H1 (cell line): ENCODE data around the gene TNFRSF18. TPM values are rescaled to one million over a fixed set of nuclear protein-coding genes. Genes with fewer than 3 reads are reported as not detected.

ENCODE experiments used
- CTCF ChIA-PET: fragments of 300-600 bp; sonication (Branson Sonifier 250); formaldehyde crosslinking; loops from one replicate; lab custom pipeline; 2021; ENCODE audit not compliant: partially characterized antibody; lab: Charles Lee
- POLR2A ChIA-PET: fragments of 300-600 bp; sonication (Branson Sonifier 250); formaldehyde crosslinking; loops from one replicate; lab custom pipeline; 2021; ENCODE audit warnings: inconsistent platforms; ENCODE audit not compliant: partially characterized antibody; lab: Charles Lee
- DNase-seq, 2 experiments: peaks; one replicate each; pipeline versions ENCODE4 v3.0.0 to v3.0.0-alpha.2; 2010 to 2022; ENCODE audit warnings: low spot score in 2 of 2, low read depth in 1 of 2, mixed read lengths in 1 of 2
- FAIRE-seq: peaks from 2 replicates; lab custom pipeline; 2011; peaks lifted over from hg19 to GRCh38; lab: Jason Lieb, UNC
- H2AFZ ChIP-seq: 2 replicates; pipeline ENCODE4 v1.8.1; 2012; ENCODE audit warnings: low read length, inconsistent platforms
- H2AK5ac ChIP-seq: 2 replicates; pipeline ENCODE4 v1.6.1; 2013; ENCODE audit warnings: low read depth, low read length
- H2BK120ac ChIP-seq: replicated peaks from 2 replicates; pipeline ENCODE3; 2013; ENCODE audit warnings: low read depth, low read length, inconsistent platforms
- H2BK12ac ChIP-seq: 2 replicates; pipeline ENCODE4 v1.6.1; 2013; ENCODE audit warnings: low read depth, low read length
- H2BK15ac ChIP-seq: 2 replicates; pipeline ENCODE4 v1.6.1; 2013; ENCODE audit warnings: low read length
- H2BK20ac ChIP-seq: 2 replicates; pipeline ENCODE4 v1.6.1; 2013; ENCODE audit warnings: low read length
- H2BK5ac ChIP-seq: 2 replicates; pipeline ENCODE4 v1.6.1; 2013; ENCODE audit warnings: low read depth, low read length
- H3K14ac ChIP-seq: 2 replicates; pipeline ENCODE4 v1.6.1; 2013; ENCODE audit warnings: inconsistent platforms; ENCODE audit not compliant: insufficient read length
- H3K18ac ChIP-seq: 2 replicates; pipeline ENCODE4 v1.6.1; 2013; ENCODE audit warnings: low read length; ENCODE audit errors: extremely low read depth
- H3K23ac ChIP-seq: 2 replicates; pipeline ENCODE4 v1.6.1; 2013; ENCODE audit warnings: inconsistent platforms; ENCODE audit not compliant: insufficient read length
- H3K23me2 ChIP-seq: 2 replicates; pipeline ENCODE4 v1.6.1; 2013; ENCODE audit warnings: low read depth, low read length
- H3K27ac ChIP-seq: 2 replicates; pipeline ENCODE4 v1.6.1; 2011; ENCODE audit warnings: low read depth, low read length, inconsistent platforms
- H3K27me3 ChIP-seq, 4 experiments: replicated peaks in 1 of 4; 1 replicate in 1 of 4; 2 replicates in 3 of 4; pipeline versions ENCODE4 v1.6.1 to v1.8.1; 2011 to 2013; ENCODE audit warnings: low read length in 3 of 4, mild to moderate bottlenecking in 3 of 4, inconsistent platforms in 2 of 4, mixed read lengths in 2 of 4, moderate library complexity in 1 of 4; ENCODE audit not compliant: control insufficient read depth in 3 of 4, insufficient read depth in 3 of 4; ENCODE audit errors: extremely low read depth in 1 of 4
- H3K36me3 ChIP-seq, 4 experiments: 2 replicates each; pipeline versions ENCODE4 v1.6.1 to v1.8.1; 2011 to 2013; ENCODE audit warnings: mild to moderate bottlenecking in 4 of 4, low read length in 3 of 4, moderate library complexity in 2 of 4, control low read depth in 1 of 4, inconsistent platforms in 1 of 4; ENCODE audit not compliant: insufficient read depth in 4 of 4, control insufficient read depth in 2 of 4
- H3K4ac ChIP-seq: replicated peaks from 2 replicates; pipeline ENCODE3; 2013; ENCODE audit warnings: low read length, low read depth, mixed read lengths, inconsistent platforms; ENCODE audit not compliant: insufficient read length
- H3K4me1 ChIP-seq, 4 experiments: replicated peaks in 1 of 4; 1 replicate in 1 of 4; 2 replicates in 3 of 4; pipeline versions ENCODE4 v1.6.1 to v1.8.1; 2011 to 2013; ENCODE audit warnings: low read length in 3 of 4, inconsistent platforms in 2 of 4, mixed read lengths in 1 of 4; ENCODE audit not compliant: insufficient read depth in 4 of 4, control insufficient read depth in 3 of 4
- H3K4me2 ChIP-seq, 2 experiments: 2 replicates each; pipeline versions ENCODE4 v1.6.1 to v1.8.1; 2011 to 2013; ENCODE audit warnings: low read depth in 2 of 2, low read length in 2 of 2, control low read depth in 1 of 2, inconsistent platforms in 1 of 2, mild to moderate bottlenecking in 1 of 2; ENCODE audit not compliant: insufficient read depth in 1 of 2
- H3K4me3 ChIP-seq, 4 experiments: fragments of 200-600, 300-600 bp in 1 of 4; sonication (generic), shearing (Covaris generic), sonication (Bioruptor Twin) in 1 of 4; 2 replicates each; pipeline versions ENCODE4 v1.5.1 to v1.8.1; 2011 to 2016; ENCODE audit warnings: low read length in 4 of 4, low read depth in 3 of 4, control low read depth in 2 of 4, inconsistent platforms in 2 of 4, mild to moderate bottlenecking in 2 of 4, mixed read lengths in 1 of 4, moderate library complexity in 1 of 4; ENCODE audit not compliant: insufficient read depth in 2 of 4; ENCODE audit errors: extremely low read depth in 1 of 4
- H3K56ac ChIP-seq: replicated peaks from 2 replicates; pipeline ENCODE3; 2013; ENCODE audit warnings: low read depth, mild to moderate bottlenecking, mixed read lengths, low read length, inconsistent platforms; ENCODE audit not compliant: insufficient read length
- H3K79me1 ChIP-seq: 2 replicates; pipeline ENCODE4 v1.6.1; 2013; ENCODE audit warnings: low read depth, low read length, control low read depth
- H3K79me2 ChIP-seq, 2 experiments: 2 replicates each; pipeline versions ENCODE4 v1.6.1 to v1.8.1; 2012 to 2013; ENCODE audit warnings: low read length in 2 of 2, mild to moderate bottlenecking in 2 of 2, inconsistent platforms in 1 of 2; ENCODE audit not compliant: insufficient read depth in 2 of 2, control insufficient read depth in 1 of 2
- H3K9ac ChIP-seq, 4 experiments: replicated peaks in 1 of 4; 1 replicate in 1 of 4; 2 replicates in 3 of 4; pipeline versions ENCODE4 v1.6.1 to v1.8.1; 2011 to 2013; ENCODE audit warnings: low read depth in 3 of 4, low read length in 3 of 4, control low read depth in 2 of 4, mild to moderate bottlenecking in 2 of 4, moderate library complexity in 2 of 4, inconsistent platforms in 1 of 4; ENCODE audit errors: extremely low read depth in 1 of 4
- H3K9me3 ChIP-seq, 2 experiments: 2 replicates each; pipeline versions ENCODE4 v1.6.1 to v1.8.1; 2012 to 2013; ENCODE audit warnings: mild to moderate bottlenecking in 2 of 2, moderate library complexity in 2 of 2, control low read depth in 1 of 2, inconsistent platforms in 1 of 2, low read depth in 1 of 2, low read length in 1 of 2, mixed read lengths in 1 of 2; ENCODE audit not compliant: insufficient read depth in 2 of 2
- H4K20me1 ChIP-seq, 2 experiments: replicated peaks in 1 of 2; 2 replicates each; pipeline versions ENCODE3 to v1.8.1; 2011 to 2013; ENCODE audit warnings: inconsistent platforms in 2 of 2, low read length in 2 of 2, mild to moderate bottlenecking in 1 of 2; ENCODE audit not compliant: insufficient read depth in 2 of 2, control insufficient read depth in 1 of 2
- H4K5ac ChIP-seq: 2 replicates; pipeline ENCODE4 v1.6.1; 2013; ENCODE audit warnings: low read length, low read depth, mixed read lengths, inconsistent platforms; ENCODE audit not compliant: insufficient read length
- H4K8ac ChIP-seq: 2 replicates; pipeline ENCODE4 v1.8.0; 2013; ENCODE audit warnings: mild to moderate bottlenecking, moderate library complexity, low read length, inconsistent platforms; ENCODE audit not compliant: insufficient read depth; ENCODE audit errors: extremely low read depth
- H4K91ac ChIP-seq: replicated peaks from 2 replicates; pipeline ENCODE3; 2013; ENCODE audit warnings: low read length, mixed read lengths, inconsistent platforms; ENCODE audit not compliant: insufficient read length
- GABPA ChIP-seq: IDR thresholded peaks from 2 replicates; pipeline ENCODE4 v1.6.1; 2011; ENCODE audit warnings: mild to moderate bottlenecking, low read length, moderate library complexity, borderline replicate concordance; ENCODE audit not compliant: insufficient read depth
- TAF1 ChIP-seq: IDR thresholded peaks from 2 replicates; pipeline ENCODE4 v1.6.1; 2011; ENCODE audit warnings: mild to moderate bottlenecking, low read depth, low read length
- WGBS, 2 experiments: shearing (Covaris generic) in 1 of 2; methylation state at CpG; one replicate each; pipeline versions ENCODE4 v1.1.6 to v1.1.7; 2013 to 2015; ENCODE audit warnings: low lambda C conversion rate in 2 of 2, mixed read lengths in 2 of 2, inconsistent platforms in 1 of 2, low coverage in 1 of 2, missing lambda C conversion rate in 1 of 2; ENCODE audit not compliant: insufficient replicate concordance in 2 of 2, insufficient coverage in 1 of 2, insufficient read length in 1 of 2; ENCODE audit errors: extremely low coverage in 1 of 2, missing lambda C conversion rate in 1 of 2; 5-methylcytosine and 5-hydroxymethylcytosine counted together
- polyA plus RNA-seq, 7 experiments: library from polyadenylated mRNA; depleted of rRNA in 3 of 7; stranded (reverse) in 5 of 7; unstranded in 2 of 7; fragments of >200 nt in 5 of 7; fragments of 200-250 nt in 2 of 7; gene quantifications; 1 replicate in 5 of 7; 2 replicates in 1 of 7; 4 replicates in 1 of 7; pipeline versions ENCODE4 v1.2.1 to v1.2.3, GENCODE V29; 2011 to 2013; ENCODE audit warnings: missing spikeins in 2 of 7, mixed read lengths in 2 of 7
- total RNA-seq: library from RNA; stranded (reverse); fragmentation: NEBNext Ultra II Directional; extraction: Animal tissue kit (Norgen Biotek cat#: 25700); gene quantifications from 2 replicates; pipeline ENCODE4 v1.2.1, GENCODE V29; 2021

The TNFRSF18 gene
- total and polyA plus RNA-seq, 2 of the 8 experiments (the other 6 are each of a cell fraction or from before 2014, with no cell fraction given), result 1.5 to 2.5 TPM

DNA sequence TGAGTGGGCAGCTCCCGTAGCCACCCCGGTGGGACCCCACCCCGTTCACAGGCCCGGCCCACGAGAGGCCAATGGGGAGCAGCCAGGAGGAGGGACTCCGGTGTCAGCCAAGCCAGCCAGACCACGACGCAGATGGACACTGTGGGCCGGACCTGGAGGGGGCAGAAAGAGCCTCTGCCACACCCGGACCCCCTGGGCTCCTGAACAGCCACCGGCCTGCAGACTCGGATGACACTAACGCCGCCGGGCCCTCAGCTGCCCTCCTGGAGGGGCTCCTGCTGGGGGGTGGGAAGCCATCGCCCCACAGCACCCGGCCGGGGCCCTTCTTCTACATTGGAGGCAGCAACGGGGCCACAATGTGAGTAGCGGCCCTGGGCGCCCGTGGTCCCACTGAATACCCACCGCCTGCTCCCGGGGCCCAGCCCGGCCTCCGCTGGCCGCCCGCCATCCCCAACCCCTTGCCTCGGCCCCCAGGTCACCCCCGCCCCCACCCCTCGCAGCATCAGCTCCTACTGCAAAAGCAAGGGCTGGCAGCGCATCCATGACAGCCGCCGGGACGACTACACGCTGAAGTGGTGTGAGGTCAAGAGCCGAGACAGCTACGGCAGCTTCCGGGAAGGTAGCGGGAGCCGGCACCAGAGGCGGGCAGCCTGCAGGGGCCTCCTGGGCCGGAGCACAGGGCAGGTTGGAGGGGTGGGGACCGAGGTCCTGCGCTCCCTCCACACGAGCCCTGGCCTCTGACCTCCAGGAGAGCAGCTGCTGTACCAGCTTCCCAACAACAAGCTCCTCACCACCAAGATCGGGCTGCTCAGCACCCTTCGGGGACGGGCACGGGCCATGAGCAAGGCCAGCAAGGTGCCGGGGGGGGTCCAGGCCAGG is 26.2 kb downstream of the TNFRSF18 start:
- Histone ChIP-seq H2BK120ac (no peak overlapping the region), H2AFZ (no peak overlapping the region), H3K79me2 (no peaks in the 10 kb centered on the region), H3K4me3 (no peak overlapping the region), H3K9ac (no peak overlapping the region), H2BK12ac (0 out of 2 replicates have a peak overlapping the region, but pooled peaks have one; percentile 17), H2AK5ac (no peak overlapping the region), H3K23ac (no peak overlapping the region), H2BK15ac (no peak overlapping the region), H3K18ac (no peak overlapping the region; the same call in 1 of the 2 replicates), H3K9me3 (peaks cover 2 to 4% of the 10 kb centered on the region in 2 experiments; a peak in 1 of 4 replicates), H2BK5ac (no peak overlapping the region), H4K8ac (peak overlapping the region; percentile 35; the same call in 1 of the 2 replicates), H3K23me2 (peaks cover 3% of the 10 kb centered on the region; the same call in 1 of the 2 replicates), H3K36me3 (no peaks in the 10 kb centered on the region), H3K4me1 (peaks cover 4 to 11% (median 7%) of the 10 kb centered on the region in 4 experiments), H3K4me2 (no peak overlapping the region), H2BK20ac (no peak overlapping the region), H4K5ac (no peak overlapping the region), H3K79me1 (no peaks in the 10 kb centered on the region), H3K27ac (no peak overlapping the region), H4K20me1 (peaks cover 0 to 7% of the 10 kb centered on the region in 2 experiments), H3K14ac (no peak overlapping the region), H4K91ac (no peak overlapping the region), H3K56ac (no peak overlapping the region), H3K4ac (no peak overlapping the region), H3K27me3 (peaks cover 0 to 7% (median 5%) of the 10 kb centered on the region in 4 experiments; a peak in 4 of 7 replicates)
- CTCF ChIA-PET, result interaction anchor here (0.7 to 1.5 kb wide), 3 partner anchors 35 to 118 kb away, joined by 3 to 4 read pairs (median 3); no protein-coding TSS in a partner anchor
- 84% methylated on average over 25 of the region's 51 CpGs; no CpG with 5 or more reads in 1 of the 2 experiments for WGBS, 2 experiments
- FAIRE-seq (no peak), DNase-seq (peak in 1 of 2 experiments; percentile 50)
- TF ChIP-seq TAF1 (no peak), GABPA (peak; percentile 24; the same call in 1 of the 2 replicates)
- POLR2A ChIA-PET, result interaction anchor here (0.8 to 0.9 kb wide), 2 partner anchors 18 to 146 kb away, joined by 3 read pairs; no protein-coding TSS in a partner anchor
